Bone marrow (tissue), 2 donors: ENCODE data around the gene GAL3ST3.

ENCODE experiments used
- DNase-seq, 2 donors: peaks; one replicate each; lab custom pipeline; 2025; lab: John Stamatoyannopoulos, UW

Gene GAL3ST3

GRCh38 chr11:66069715-66070603 lies 21.0 kb upstream of the GAL3ST3 start, which contains the start of gene PACS1:
Gene PACS1 (plus strand): TSS chr11:66070272. CDS start chr11:66070487, 215 bp downstream.
- DNase-seq = peak; percentile 45 to 66

GRCh38 chr11:66068923-66069714 lies 20.2 kb upstream of the GAL3ST3 start:
- peak; percentile 24 to 45 for DNase-seq

GRCh38 chr11:66068154-66068821 lies 19.3 kb upstream of the GAL3ST3 start:
- DNase-seq = peak; percentile 21 to 59

- DNase-seq = no peak
Observed at GRCh38 chr11:66067640-66068039, 18.7 kb upstream of the GAL3ST3 start.

- DNase-seq = no peak
Observed at GRCh38 chr11:66066751-66067150, 17.8 kb upstream of the GAL3ST3 start.

- no peak for DNase-seq
Observed at GRCh38 chr11:66064571-66064970, 15.6 kb upstream of the GAL3ST3 start.

GRCh38 chr11:66063900-66064299 lies 14.9 kb upstream of the GAL3ST3 start:
- DNase-seq = no peak

- DNase-seq = no peak
Observed at GRCh38 chr11:66062408-66062807, 13.4 kb upstream of the GAL3ST3 start.

GRCh38 chr11:66061268-66061667 lies 12.3 kb upstream of the GAL3ST3 start:
- DNase-seq = no peak

- no peak for DNase-seq
Observed at GRCh38 chr11:66059966-66060680, 11.2 kb upstream of the GAL3ST3 start.

GRCh38 chr11:66056501-66056900 lies 7.5 kb upstream of the GAL3ST3 start:
- DNase-seq = no peak

GRCh38 chr11:66055021-66055420 lies 6.1 kb upstream of the GAL3ST3 start:
- DNase-seq = no peak

- no peak for DNase-seq
Observed at GRCh38 chr11:66052664-66052982, 3.7 kb upstream of the GAL3ST3 start.

- peak; percentile 86 to 97 for DNase-seq
Observed at GRCh38 chr11:66051766-66052663, 3.1 kb upstream of the GAL3ST3 start, which contains the start of gene SF3B2. Gene SF3B2 (plus strand): TSS chr11:66052364. CDS start chr11:66052385, 21 bp downstream.

GRCh38 chr11:66051371-66051765 lies 2.4 kb upstream of the GAL3ST3 start:
- DNase-seq = no peak

- no peak for DNase-seq
Observed at GRCh38 chr11:66050581-66051231, 1.7 kb upstream of the GAL3ST3 start.

- DNase-seq = no peak
Observed at GRCh38 chr11:66047541-66048365, 1.2 kb downstream of the GAL3ST3 start.

- no peak for DNase-seq
Observed at GRCh38 chr11:66046901-66047300, 2.1 kb downstream of the GAL3ST3 start.

GRCh38 chr11:66045177-66045639 lies 3.8 kb downstream of the GAL3ST3 start:
- DNase-seq = peak; percentile 13 to 53
